Measurements from ENCODE around the gene ACAP2.

GRCh38 chr3:195403244-195403643 is 39.6 kb downstream of the ACAP2 start:
- no peak for TF ChIP-seq FOXA1 (IDR thresholded peaks at IDR 0.05)
- TF ChIP-seq SUZ12 (IDR thresholded peaks at IDR 0.05), result no peak
- TF ChIP-seq LEF1 (IDR thresholded peaks at IDR 0.05; ENCODE audit: borderline replicate concordance), result no peak
- no peak for TF ChIP-seq TARDBP (IDR thresholded peaks at IDR 0.05)
- TF ChIP-seq ARNT (IDR thresholded peaks at IDR 0.05), result no peak
- no peak for TF ChIP-seq L3MBTL2 (conservative IDR thresholded peaks at IDR 0.05)
- no peak for TF ChIP-seq FOXK2 (IDR thresholded peaks at IDR 0.05)

Data from HEK293T (cell line).